ENCODE measurements around the gene RAB39B. TPM values are rescaled to one million over a fixed set of nuclear protein-coding genes. Genes with fewer than 3 reads are reported as not detected.
A peak's percentile ranks its signal among the peaks of the same experiment; 100 is the strongest.
"Not testable (repeated sequence)": the region's sequence is repeated elsewhere in the genome, so short reads cannot be mapped to it uniquely, and the experiment has no call there.

RAB39B gene, protein sequence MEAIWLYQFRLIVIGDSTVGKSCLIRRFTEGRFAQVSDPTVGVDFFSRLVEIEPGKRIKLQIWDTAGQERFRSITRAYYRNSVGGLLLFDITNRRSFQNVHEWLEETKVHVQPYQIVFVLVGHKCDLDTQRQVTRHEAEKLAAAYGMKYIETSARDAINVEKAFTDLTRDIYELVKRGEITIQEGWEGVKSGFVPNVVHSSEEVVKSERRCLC
- 3.7 TPM for total RNA-seq

- Histone ChIP-seq H3K4me1 (ENCODE audit: insufficient read depth, low read length) (peaks cover 11% of the 10 kb centered on the region), H3K27me3 (ENCODE audit: insufficient read depth, low read length) (no peaks in the 10 kb centered on the region), H3K4me3 (ENCODE audit: low read length) (peak within 1 kb of the TSS; percentile 56), H3K9me3 (ENCODE audit: low read depth, low read length) (no peaks in the 10 kb centered on the region)
Measured at GRCh38 chrX:155263854-155264628, at the start of gene RAB39B. Gene RAB39B, minus strand, starts transcription at chrX:155264491. Its CDS starts 203 bp downstream, at chrX:155264288.

GRCh38 chrX:155313766-155314165 lies 49.5 kb upstream of the RAB39B start:
- no peak overlapping the region for H3K4me3 ChIP-seq (ENCODE audit: low read length)
- no peaks in the 10 kb centered on the region for H3K9me3 ChIP-seq (ENCODE audit: low read depth, low read length)
- no peaks in the 10 kb centered on the region for H3K27me3 ChIP-seq (ENCODE audit: insufficient read depth, low read length)
- H3K4me1 ChIP-seq (ENCODE audit: insufficient read depth, low read length): no peaks in the 10 kb centered on the region

GRCh38 chrX:155293771-155294170 lies 29.5 kb upstream of the RAB39B start:
- H3K27me3 ChIP-seq (ENCODE audit: insufficient read depth, low read length): no peaks in the 10 kb centered on the region
- H3K9me3 ChIP-seq (ENCODE audit: low read depth, low read length): no peaks in the 10 kb centered on the region
- no peak overlapping the region for H3K4me3 ChIP-seq (ENCODE audit: low read length)
- no peaks in the 10 kb centered on the region for H3K4me1 ChIP-seq (ENCODE audit: insufficient read depth, low read length)

DNA sequence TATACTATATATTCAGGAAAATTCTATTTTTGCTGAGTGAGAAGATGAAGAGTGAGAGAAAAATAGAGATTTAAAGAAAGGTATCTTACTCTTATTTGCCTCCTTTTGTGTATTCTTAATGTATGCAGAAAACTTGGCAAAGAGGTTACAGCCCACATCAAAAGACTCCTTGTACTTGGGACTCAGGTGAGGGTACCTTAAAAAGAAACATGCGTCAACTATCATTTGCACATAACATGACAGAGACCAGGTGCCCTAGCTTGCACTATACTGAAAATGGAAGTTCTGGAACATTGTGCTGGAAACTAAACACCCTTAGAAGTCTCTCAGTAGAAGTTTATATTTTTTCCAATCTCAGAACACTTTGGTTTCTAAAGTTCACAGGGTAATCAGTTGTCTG lies 15.6 kb upstream of the RAB39B start:
- H3K4me1 ChIP-seq (ENCODE audit: insufficient read depth, low read length): no peaks in the 10 kb centered on the region
- H3K9me3 ChIP-seq (ENCODE audit: low read depth, low read length): no peaks in the 10 kb centered on the region
- no peak overlapping the region for H3K4me3 ChIP-seq (ENCODE audit: low read length)
- no peaks in the 10 kb centered on the region for H3K27me3 ChIP-seq (ENCODE audit: insufficient read depth, low read length)

GRCh38 chrX:155270969-155271368 lies 6.7 kb upstream of the RAB39B start:
- Histone ChIP-seq H3K4me1 (ENCODE audit: insufficient read depth, low read length) (no peaks in the 10 kb centered on the region), H3K27me3 (ENCODE audit: insufficient read depth, low read length) (no peaks in the 10 kb centered on the region), H3K4me3 (ENCODE audit: low read length) (no peak overlapping the region), H3K9me3 (ENCODE audit: low read depth, low read length) (no peaks in the 10 kb centered on the region)

DNA sequence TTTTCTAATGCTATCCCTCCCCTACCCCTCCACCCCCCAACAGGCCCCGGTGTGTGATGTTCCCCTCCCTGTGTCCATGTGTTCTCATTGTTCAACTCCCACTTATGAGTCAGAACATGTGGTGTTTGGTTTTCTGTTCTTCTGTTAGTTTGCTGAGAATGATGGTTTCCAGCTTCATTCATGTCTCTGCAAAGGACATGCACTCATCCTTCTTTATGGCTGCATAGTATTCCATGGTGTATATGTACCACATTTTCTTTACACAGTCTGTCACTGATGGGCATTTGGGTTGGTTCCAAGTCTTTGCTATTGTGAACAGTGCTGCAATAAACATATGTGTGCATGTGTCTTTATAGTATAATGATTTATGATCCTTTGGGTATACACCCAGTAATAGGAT lies 3.7 kb upstream of the RAB39B start:
- H3K9me3 ChIP-seq (ENCODE audit: low read depth, low read length); H3K4me3 ChIP-seq (ENCODE audit: low read length); H3K27me3 ChIP-seq (ENCODE audit: insufficient read depth, low read length); H3K4me1 ChIP-seq (ENCODE audit: insufficient read depth, low read length): not testable (repeated sequence)

GRCh38 chrX:155266439-155266838 lies 2.1 kb upstream of the RAB39B start:
- Histone ChIP-seq H3K4me1 (ENCODE audit: insufficient read depth, low read length) (peaks cover 11% of the 10 kb centered on the region), H3K27me3 (ENCODE audit: insufficient read depth, low read length) (no peaks in the 10 kb centered on the region), H3K4me3 (ENCODE audit: low read length) (no peak overlapping the region), H3K9me3 (ENCODE audit: low read depth, low read length) (no peaks in the 10 kb centered on the region)

- H3K4me3 ChIP-seq (ENCODE audit: low read length): peak overlapping the region; percentile 56
- peaks cover 11% of the 10 kb centered on the region for H3K4me1 ChIP-seq (ENCODE audit: insufficient read depth, low read length)
- no peaks in the 10 kb centered on the region for H3K27me3 ChIP-seq (ENCODE audit: insufficient read depth, low read length)
- H3K9me3 ChIP-seq (ENCODE audit: low read depth, low read length): no peaks in the 10 kb centered on the region
Measured at GRCh38 chrX:155262970-155263754, 1.1 kb downstream of the RAB39B start.

- H3K4me3 ChIP-seq (ENCODE audit: low read length): no peak overlapping the region
- H3K27me3 ChIP-seq (ENCODE audit: insufficient read depth, low read length): no peaks in the 10 kb centered on the region
- H3K9me3 ChIP-seq (ENCODE audit: low read depth, low read length): no peaks in the 10 kb centered on the region
- peaks cover 11% of the 10 kb centered on the region for H3K4me1 ChIP-seq (ENCODE audit: insufficient read depth, low read length)
Measured at GRCh38 chrX:155259752-155260151, 4.5 kb downstream of the RAB39B start.

DNA sequence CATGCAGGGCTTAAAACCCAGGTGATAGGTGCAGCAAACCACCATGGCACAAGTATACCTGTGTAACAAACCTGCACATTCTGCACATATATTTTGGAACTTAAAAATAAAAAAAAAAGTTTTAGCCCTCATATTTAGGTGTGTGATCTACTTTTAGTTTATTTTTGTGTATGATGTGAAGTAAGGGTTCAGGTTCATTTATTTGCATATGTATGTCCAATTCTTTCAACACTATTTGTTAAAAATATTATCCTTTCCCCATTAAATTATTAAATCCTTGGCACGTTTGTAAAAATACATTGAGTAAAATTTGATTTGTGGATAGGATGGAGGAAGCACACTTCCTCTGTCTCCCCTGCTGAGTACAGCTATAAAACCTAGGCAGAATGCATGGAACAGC lies 12.9 kb downstream of the RAB39B start:
- no peaks in the 10 kb centered on the region for H3K27me3 ChIP-seq (ENCODE audit: insufficient read depth, low read length)
- no peaks in the 10 kb centered on the region for H3K4me1 ChIP-seq (ENCODE audit: insufficient read depth, low read length)
- H3K9me3 ChIP-seq (ENCODE audit: low read depth, low read length): no peaks in the 10 kb centered on the region
- no peak overlapping the region for H3K4me3 ChIP-seq (ENCODE audit: low read length)

DNA sequence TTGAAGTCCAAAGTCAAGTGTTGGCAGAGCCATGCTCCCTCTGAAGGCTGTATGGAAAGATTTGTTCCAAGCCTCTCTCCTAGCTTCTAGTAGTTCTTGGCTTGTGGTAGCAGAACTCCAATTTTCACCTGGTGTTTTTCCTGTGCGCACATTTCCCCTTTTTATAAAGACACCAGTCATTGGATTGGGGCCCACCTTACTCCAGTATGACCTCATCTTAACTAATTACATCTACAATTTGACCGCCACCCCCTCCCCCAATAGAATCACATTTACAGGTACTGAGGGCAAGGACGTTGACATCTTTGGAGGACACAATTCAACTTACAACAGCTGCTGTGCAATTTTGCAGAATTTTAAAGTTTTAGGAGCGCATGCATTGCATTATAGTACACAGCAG lies 16.8 kb downstream of the RAB39B start:
- H3K4me3 ChIP-seq (ENCODE audit: low read length): no peak overlapping the region
- H3K27me3 ChIP-seq (ENCODE audit: insufficient read depth, low read length): no peaks in the 10 kb centered on the region
- H3K9me3 ChIP-seq (ENCODE audit: low read depth, low read length): no peaks in the 10 kb centered on the region
- H3K4me1 ChIP-seq (ENCODE audit: insufficient read depth, low read length): peaks cover 8% of the 10 kb centered on the region

DNA sequence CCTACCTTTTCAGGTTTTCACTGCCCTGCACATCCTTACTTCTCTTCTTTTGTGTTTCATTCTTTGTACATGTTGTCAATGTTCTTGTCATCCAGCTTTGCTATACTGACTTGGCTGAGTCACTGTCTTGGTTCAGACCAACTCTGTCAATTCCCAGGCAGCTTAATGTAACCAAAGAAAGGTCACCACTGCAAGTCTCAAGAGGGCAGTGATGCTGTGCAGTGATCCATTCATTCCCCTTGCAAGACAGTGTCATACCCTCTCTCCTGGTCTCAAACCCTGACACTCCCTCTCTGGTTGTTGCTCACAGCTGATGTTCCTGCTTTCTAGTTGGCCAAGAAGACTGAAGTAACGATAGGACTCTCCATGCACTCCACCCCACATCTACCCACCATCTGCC lies 17.5 kb downstream of the RAB39B start:
- Histone ChIP-seq H3K4me1 (ENCODE audit: insufficient read depth, low read length) (peaks cover 14% of the 10 kb centered on the region), H3K4me3 (ENCODE audit: low read length) (no peak overlapping the region), H3K27me3 (ENCODE audit: insufficient read depth, low read length) (no peaks in the 10 kb centered on the region), H3K9me3 (ENCODE audit: low read depth, low read length) (no peaks in the 10 kb centered on the region)

DNA sequence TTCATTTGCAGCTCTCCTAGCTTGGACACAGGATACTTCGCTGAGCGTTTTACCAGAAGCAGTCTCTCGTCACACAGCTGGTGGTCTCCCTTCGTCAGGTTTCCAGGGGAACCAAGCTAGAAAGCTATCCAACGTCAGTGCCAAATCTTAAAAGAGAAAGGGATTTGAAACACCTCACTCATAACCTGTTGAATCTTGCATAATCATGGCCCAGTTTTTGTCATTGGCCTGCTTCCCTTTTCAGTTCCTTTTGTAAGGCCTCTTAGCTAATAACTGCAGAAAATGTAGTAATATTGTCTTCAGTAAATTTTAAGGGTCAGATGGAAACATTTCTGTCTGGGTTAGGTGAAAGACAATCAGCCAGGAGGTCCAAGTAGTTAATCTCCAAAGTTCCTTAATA lies 22.0 kb downstream of the RAB39B start:
- Histone ChIP-seq H3K27me3 (ENCODE audit: insufficient read depth, low read length) (no peaks in the 10 kb centered on the region), H3K4me1 (ENCODE audit: insufficient read depth, low read length) (peaks cover 15% of the 10 kb centered on the region), H3K4me3 (ENCODE audit: low read length) (no peak overlapping the region), H3K9me3 (ENCODE audit: low read depth, low read length) (no peaks in the 10 kb centered on the region)

DNA sequence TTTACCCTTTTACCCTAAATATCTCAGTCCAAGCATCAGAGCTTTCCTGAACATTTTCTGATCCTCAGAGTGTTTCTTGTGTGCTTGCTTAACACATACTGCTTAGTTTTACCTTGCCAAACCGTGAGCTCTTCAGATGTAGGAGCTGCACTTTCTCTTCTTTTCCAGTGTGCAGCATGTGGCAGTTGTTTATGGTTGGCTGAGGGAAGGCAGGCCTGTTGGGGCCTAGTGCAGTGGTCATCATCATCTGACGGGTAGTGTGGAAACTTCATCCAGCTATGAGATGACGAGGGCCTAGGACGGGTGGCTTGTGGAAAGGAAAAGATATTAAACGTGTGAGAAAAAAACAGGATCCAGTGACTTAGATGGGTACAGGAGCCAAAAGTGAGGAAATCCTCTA lies 26.6 kb downstream of the RAB39B start:
- Histone ChIP-seq H3K4me3 (ENCODE audit: low read length) (no peak overlapping the region), H3K9me3 (ENCODE audit: low read depth, low read length) (no peaks in the 10 kb centered on the region), H3K4me1 (ENCODE audit: insufficient read depth, low read length) (peaks cover 9% of the 10 kb centered on the region), H3K27me3 (ENCODE audit: insufficient read depth, low read length) (no peaks in the 10 kb centered on the region)

GRCh38 chrX:155235891-155236290 lies 28.4 kb downstream of the RAB39B start:
- Histone ChIP-seq H3K27me3 (ENCODE audit: insufficient read depth, low read length) (no peaks in the 10 kb centered on the region), H3K4me1 (ENCODE audit: insufficient read depth, low read length) (no peaks in the 10 kb centered on the region), H3K9me3 (ENCODE audit: low read depth, low read length) (no peaks in the 10 kb centered on the region), H3K4me3 (ENCODE audit: low read length) (no peak overlapping the region)
